Thoracic aorta (tissue), 2 donors: ENCODE measurements around the gene GPR158. TPM values are rescaled to one million over a fixed set of nuclear protein-coding genes. Genes with fewer than 3 reads are reported as not detected.

Experiments
- ATAC-seq: fragments of 150-250 bp; one replicate; pipeline ENCODE4 v1.8.0; 2017; ENCODE audit warnings: low read depth; ENCODE audit not compliant: insufficient number of reproducible peaks, low FRiP score
- DNase-seq: peaks from one replicate; pipeline ENCODE4 v3.0.0-alpha.2; 2020; ENCODE audit warnings: low spot score
- H3K27ac ChIP-seq, 2 donors: fragments of 200-600 bp; sonication (generic); 1 replicate in 1 of 2; 2 replicates in 1 of 2; pipeline ENCODE4 v1.5.1; 2016; ENCODE audit warnings: mild to moderate bottlenecking in 2 of 2, moderate library complexity in 2 of 2
- H3K27me3 ChIP-seq: fragments of 200-600 bp; sonication (generic); replicated peaks from 2 replicates; pipeline ENCODE4 v1.6.0; 2016; ENCODE audit warnings: mild to moderate bottlenecking; ENCODE audit not compliant: insufficient read depth
- H3K36me3 ChIP-seq: fragments of 200-600 bp; sonication (generic); one replicate; pipeline ENCODE4 v1.5.1; 2016
- H3K4me1 ChIP-seq, 2 donors: fragments of 200-600 bp; sonication (generic); 1 replicate in 1 of 2; 2 replicates in 1 of 2; pipeline versions ENCODE4 v1.5.1 to v1.6.0; 2016; ENCODE audit warnings: low read depth in 2 of 2, mild to moderate bottlenecking in 1 of 2; ENCODE audit not compliant: control insufficient read depth in 1 of 2
- H3K4me3 ChIP-seq: fragments of 200-600 bp; sonication (generic); 2 replicates; pipeline ENCODE4 v1.5.1; 2016; ENCODE audit warnings: mild to moderate bottlenecking
- H3K9me3 ChIP-seq: fragments of 200-600 bp; sonication (generic); 2 replicates; pipeline ENCODE4 v1.5.1; 2016
- CTCF ChIP-seq: fragments of 200-600 bp; sonication (generic); IDR thresholded peaks from one replicate; pipeline ENCODE4 v1.5.1; 2019; ENCODE audit warnings: antibody characterized with exemption
- total RNA-seq, 2 donors: library from RNA; depleted of rRNA; stranded (reverse); fragments of >200 nt; gene quantifications; one replicate each; pipeline versions ENCODE4 v1.1.0 to v1.2.3, GENCODE V29; 2016

Gene GPR158
- total RNA-seq, 2 donors from 2014 or later = not detected

GRCh38 chr10:25392132-25392531 lies 217.3 kb downstream of the GPR158 start:
- no peaks in the 10 kb centered on the region for H3K36me3 ChIP-seq
- H3K27me3 ChIP-seq = no peaks in the 10 kb centered on the region
- no peak for DNase-seq
- ATAC-seq = no peak
- H3K4me1 ChIP-seq = no peaks in the 10 kb centered on the region
- H3K27ac ChIP-seq = no peak overlapping the region
- H3K9me3 ChIP-seq = no peaks in the 10 kb centered on the region
- no peak for TF ChIP-seq CTCF
- H3K4me3 ChIP-seq = no peak overlapping the region

DNA sequence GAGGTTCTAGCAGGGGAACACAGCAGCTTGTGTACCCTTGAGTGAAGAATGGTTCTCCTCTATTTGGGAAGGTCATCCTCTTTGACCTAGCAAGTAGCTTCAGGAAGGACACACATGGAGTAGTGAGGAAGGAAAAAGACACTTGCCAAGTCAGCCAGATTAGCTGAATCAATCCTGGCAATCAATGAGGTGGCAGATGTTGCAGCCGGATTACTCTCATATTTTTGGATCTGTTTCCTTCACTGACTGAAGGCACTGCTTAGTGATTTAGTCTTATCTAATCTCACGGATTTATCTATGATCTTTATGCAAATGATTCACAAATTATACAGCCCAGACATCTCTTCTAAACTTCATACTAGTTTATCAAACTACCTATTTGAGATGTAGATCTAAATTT lies 218.8 kb downstream of the GPR158 start:
- no peak for ATAC-seq

GRCh38 chr10:25398680-25399079 lies 223.9 kb downstream of the GPR158 start:
- Histone ChIP-seq H3K4me1 (no peaks in the 10 kb centered on the region), H3K9me3 (no peaks in the 10 kb centered on the region), H3K36me3 (no peaks in the 10 kb centered on the region), H3K27me3 (no peaks in the 10 kb centered on the region), H3K4me3 (no peak overlapping the region), H3K27ac (no peak overlapping the region)
- no peak for TF ChIP-seq CTCF
- ATAC-seq (no peak), DNase-seq (no peak)

More for the DNA sequence above, 218.8 kb downstream of the GPR158 start:
- no peak for TF ChIP-seq CTCF
- Histone ChIP-seq H3K27ac (no peak overlapping the region), H3K27me3 (no peaks in the 10 kb centered on the region), H3K9me3 (no peaks in the 10 kb centered on the region), H3K4me3 (no peak overlapping the region), H3K36me3 (no peaks in the 10 kb centered on the region), H3K4me1 (no peaks in the 10 kb centered on the region)
- no peak for DNase-seq

DNA sequence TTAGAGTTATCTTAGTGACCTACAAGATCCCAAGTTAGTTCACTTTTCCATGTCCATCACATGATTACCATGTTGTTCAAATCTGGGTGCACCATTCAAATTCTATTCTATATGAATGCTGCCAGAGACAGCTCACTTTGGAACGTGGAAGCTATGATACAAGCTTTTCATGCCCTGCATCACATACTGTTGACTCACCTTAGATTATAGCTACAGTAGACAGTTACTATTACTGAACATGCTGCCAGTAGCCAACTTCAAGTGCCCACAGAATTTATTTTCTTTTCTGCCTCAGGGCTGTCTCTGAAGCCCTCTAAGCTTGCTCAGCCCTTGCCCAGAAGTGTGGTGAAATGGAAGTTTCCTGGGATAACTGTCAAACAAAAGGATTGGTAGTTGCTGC lies 231.1 kb downstream of the GPR158 start:
- Histone ChIP-seq H3K27ac (no peak overlapping the region), H3K4me3 (no peak overlapping the region), H3K4me1 (no peaks in the 10 kb centered on the region), H3K9me3 (no peaks in the 10 kb centered on the region), H3K36me3 (no peaks in the 10 kb centered on the region), H3K27me3 (no peaks in the 10 kb centered on the region)
- no peak for TF ChIP-seq CTCF
- no peak for ATAC-seq
- DNase-seq = no peak

DNA sequence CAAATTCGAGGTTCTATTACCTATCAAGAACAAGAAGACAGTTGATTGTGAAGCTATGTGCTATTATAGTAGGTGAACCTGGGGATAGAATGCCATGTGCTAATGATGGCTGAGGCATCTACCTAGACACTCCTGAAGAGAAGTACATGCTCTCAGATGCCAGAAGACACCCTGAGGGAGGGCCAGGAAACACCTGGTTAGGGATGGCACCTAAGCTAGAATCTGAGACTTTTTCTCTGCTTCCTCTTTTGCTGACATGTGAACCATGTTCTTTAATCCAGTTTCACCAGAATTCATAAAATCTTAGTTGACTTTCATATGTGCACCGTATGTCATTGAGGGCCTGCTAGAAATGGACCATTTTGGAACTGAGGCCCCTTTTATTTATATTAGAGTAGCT lies 242.8 kb downstream of the GPR158 start:
- no peaks in the 10 kb centered on the region for H3K4me1 ChIP-seq
- no peaks in the 10 kb centered on the region for H3K27me3 ChIP-seq
- no peak for TF ChIP-seq CTCF
- no peak overlapping the region for H3K4me3 ChIP-seq
- no peaks in the 10 kb centered on the region for H3K9me3 ChIP-seq
- DNase-seq = no peak
- no peak for ATAC-seq
- no peak overlapping the region for H3K27ac ChIP-seq
- H3K36me3 ChIP-seq = no peaks in the 10 kb centered on the region
